Hepatocyte (in vitro differentiated cells): ENCODE measurements around the gene MTA3. TPM values are rescaled to one million over a fixed set of nuclear protein-coding genes. Genes with fewer than 3 reads are reported as not detected.
"Not testable (repeated sequence)": the region's sequence is repeated elsewhere in the genome, so short reads cannot be mapped to it uniquely, and the experiment has no call there.

Source experiments
- DNase-seq: peaks from one replicate; pipeline ENCODE4 v3.0.0-alpha.2; 2016; ENCODE audit warnings: low spot score
- H2AFZ ChIP-seq: fragments of 200-600 bp; sonication (generic); 2 replicates; pipeline ENCODE4 v1.6.0; 2016; ENCODE audit warnings: antibody characterized with exemption, mild to moderate bottlenecking
- H3K27ac ChIP-seq: fragments of 200-600 bp; sonication (generic); 2 replicates; pipeline ENCODE4 v1.5.1; 2016; ENCODE audit warnings: mild to moderate bottlenecking
- H3K27me3 ChIP-seq: fragments of 200-600 bp; sonication (generic); 2 replicates; pipeline ENCODE4 v1.6.1; 2016
- H3K36me3 ChIP-seq: fragments of 200-600 bp; sonication (generic); replicated peaks from 2 replicates; pipeline ENCODE4 v1.5.1; 2016; ENCODE audit warnings: low read depth; ENCODE audit not compliant: insufficient read depth
- H3K4me1 ChIP-seq: fragments of 200-600 bp; sonication (generic); 2 replicates; pipeline ENCODE4 v1.5.1; 2016; ENCODE audit warnings: mild to moderate bottlenecking, moderate library complexity; ENCODE audit not compliant: insufficient read depth
- H3K4me2 ChIP-seq: fragments of 200-600 bp; sonication (generic); 2 replicates; pipeline ENCODE4 v1.6.0; 2016
- H3K4me3 ChIP-seq: fragments of 200-600 bp; sonication (generic); 2 replicates; pipeline ENCODE4 v1.5.1; 2016; ENCODE audit warnings: mild to moderate bottlenecking
- H3K79me2 ChIP-seq: fragments of 200-600 bp; sonication (generic); 2 replicates; pipeline ENCODE4 v1.6.0; 2017; ENCODE audit warnings: mild to moderate bottlenecking
- H3K9me2 ChIP-seq: fragments of 200-600 bp; sonication (generic); replicated peaks from 2 replicates; pipeline ENCODE4 v1.6.0; 2017; ENCODE audit warnings: mild to moderate bottlenecking; ENCODE audit not compliant: insufficient read depth
- H3K9me3 ChIP-seq: fragments of 200-600 bp; sonication (generic); 2 replicates; pipeline ENCODE4 v1.5.1; 2016; ENCODE audit warnings: low read depth, mild to moderate bottlenecking
- H4K20me1 ChIP-seq: fragments of 200-600 bp; sonication (generic); 2 replicates; pipeline ENCODE4 v1.6.0; 2016; ENCODE audit warnings: mild to moderate bottlenecking; ENCODE audit not compliant: insufficient read depth, poor library complexity, severe bottlenecking
- EZH2 ChIP-seq: fragments of 200-600 bp; sonication (generic); IDR thresholded peaks from 2 replicates; pipeline ENCODE4 v1.6.1; 2016; ENCODE audit warnings: antibody characterized with exemption, mild to moderate bottlenecking, borderline replicate concordance
- EZH2phosphoT487 ChIP-seq: fragments of 200-600 bp; sonication (generic); IDR thresholded peaks from one replicate; pipeline ENCODE4 v1.6.1; 2018; ENCODE audit warnings: antibody characterized with exemption, mild to moderate bottlenecking, low read depth, moderate library complexity; ENCODE audit not compliant: unreplicated experiment, severe bottlenecking
- WGBS: methylation state at CpG from one replicate; pipeline ENCODE4 v1.1.6; 2016; ENCODE audit warnings: low lambda C conversion rate; ENCODE audit errors: missing lambda C conversion rate; 5-methylcytosine and 5-hydroxymethylcytosine counted together
- polyA plus RNA-seq: library from polyadenylated mRNA; unstranded; fragments of >200 nt; fragmentation: Nextera tagmentation; extraction: Ambion mirVana; gene quantifications from 2 replicates; pipeline ENCODE4 v1.2.1, GENCODE V29; 2016
- total RNA-seq: library from RNA; depleted of rRNA; stranded (reverse); fragments of >200 nt; gene quantifications from 2 replicates; pipeline ENCODE4 v1.2.3, GENCODE V29; 2014
- TF ChIP-seq, protein P1 (sequence below): fragments of 200-600 bp; sonication (generic); IDR thresholded peaks from 2 replicates; pipeline ENCODE4 v1.5.1; 2016; ENCODE audit warnings: antibody characterized with exemption, mild to moderate bottlenecking; ENCODE audit not compliant: poor library complexity

The MTA3 gene
- total and polyA plus RNA-seq, 2 experiments from 2014 or later: 34.6 to 44.3 TPM

- DNase-seq: no peak
- no peak for TF ChIP-seq EZH2phosphoT487
- H3K9me2 ChIP-seq: no peaks in the 10 kb centered on the region
- no peak overlapping the region for H2AFZ ChIP-seq
- H3K36me3 ChIP-seq: peaks cover 9% of the 10 kb centered on the region
- H3K27ac ChIP-seq: no peak overlapping the region
- peaks cover 3% of the 10 kb centered on the region for H4K20me1 ChIP-seq
- no peak overlapping the region for H3K4me3 ChIP-seq
- H3K4me2 ChIP-seq: no peak overlapping the region
- 66% methylated on average over 2 of the region's 2 CpGs for WGBS
- H3K9me3 ChIP-seq: no peaks in the 10 kb centered on the region
- no peaks in the 10 kb centered on the region for H3K27me3 ChIP-seq
- H3K4me1 ChIP-seq: no peaks in the 10 kb centered on the region
- H3K79me2 ChIP-seq: peaks cover 94% of the 10 kb centered on the region
These were observed 10.2 kb downstream of the MTA3 start for GRCh38 chr2:42578621-42579020.

GRCh38 chr2:42581257-42581656 lies 12.8 kb downstream of the MTA3 start:
- no peak for TF ChIP-seq EZH2
- TF ChIP-seq EZH2phosphoT487: no peak
- TF ChIP-seq, protein P1, sequence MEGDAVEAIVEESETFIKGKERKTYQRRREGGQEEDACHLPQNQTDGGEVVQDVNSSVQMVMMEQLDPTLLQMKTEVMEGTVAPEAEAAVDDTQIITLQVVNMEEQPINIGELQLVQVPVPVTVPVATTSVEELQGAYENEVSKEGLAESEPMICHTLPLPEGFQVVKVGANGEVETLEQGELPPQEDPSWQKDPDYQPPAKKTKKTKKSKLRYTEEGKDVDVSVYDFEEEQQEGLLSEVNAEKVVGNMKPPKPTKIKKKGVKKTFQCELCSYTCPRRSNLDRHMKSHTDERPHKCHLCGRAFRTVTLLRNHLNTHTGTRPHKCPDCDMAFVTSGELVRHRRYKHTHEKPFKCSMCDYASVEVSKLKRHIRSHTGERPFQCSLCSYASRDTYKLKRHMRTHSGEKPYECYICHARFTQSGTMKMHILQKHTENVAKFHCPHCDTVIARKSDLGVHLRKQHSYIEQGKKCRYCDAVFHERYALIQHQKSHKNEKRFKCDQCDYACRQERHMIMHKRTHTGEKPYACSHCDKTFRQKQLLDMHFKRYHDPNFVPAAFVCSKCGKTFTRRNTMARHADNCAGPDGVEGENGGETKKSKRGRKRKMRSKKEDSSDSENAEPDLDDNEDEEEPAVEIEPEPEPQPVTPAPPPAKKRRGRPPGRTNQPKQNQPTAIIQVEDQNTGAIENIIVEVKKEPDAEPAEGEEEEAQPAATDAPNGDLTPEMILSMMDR: no peak
- H3K27ac ChIP-seq: no peak overlapping the region
- WGBS: 97% methylated on average over 6 of the region's 6 CpGs
- no peaks in the 10 kb centered on the region for H3K9me2 ChIP-seq
- H3K79me2 ChIP-seq: peaks cover 84% of the 10 kb centered on the region
- H3K27me3 ChIP-seq: no peaks in the 10 kb centered on the region
- H3K9me3 ChIP-seq: no peaks in the 10 kb centered on the region
- no peak overlapping the region for H3K4me3 ChIP-seq
- H2AFZ ChIP-seq: no peak overlapping the region
- no peak for DNase-seq
- peaks cover 3% of the 10 kb centered on the region for H4K20me1 ChIP-seq
- no peaks in the 10 kb centered on the region for H3K4me1 ChIP-seq
- no peak overlapping the region for H3K4me2 ChIP-seq
- peaks cover 9% of the 10 kb centered on the region for H3K36me3 ChIP-seq

- peaks cover 74% of the 10 kb centered on the region for H3K79me2 ChIP-seq
These were observed 16.2 kb downstream of the MTA3 start for GRCh38 chr2:42584628-42585027.

DNA sequence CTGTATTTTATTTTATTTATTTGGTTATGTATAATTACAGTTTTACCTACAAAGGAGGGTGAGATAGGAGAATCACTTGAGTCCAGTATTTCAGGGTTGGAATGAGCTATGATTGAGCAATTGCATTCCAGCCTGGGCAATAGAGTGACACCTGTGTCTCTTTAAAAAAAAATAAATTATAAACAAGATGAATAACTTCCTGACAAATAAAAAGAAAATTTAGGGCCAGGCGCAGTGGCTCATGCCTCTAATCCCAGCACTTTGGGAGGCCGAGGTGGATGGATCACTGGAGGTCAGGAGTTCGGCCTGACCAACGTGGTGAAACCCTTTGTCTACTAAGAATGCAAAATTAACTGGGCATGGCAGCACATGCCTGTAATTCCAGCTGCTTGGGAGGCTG lies 17.3 kb downstream of the MTA3 start:
- no peak for DNase-seq
- H3K27ac ChIP-seq: no peak overlapping the region
- TF ChIP-seq EZH2 (no peak), EZH2phosphoT487 (no peak)
- TF ChIP-seq, protein P1: no peak
- H3K9me3 ChIP-seq: no peaks in the 10 kb centered on the region
- no peak overlapping the region for H2AFZ ChIP-seq
- no peak overlapping the region for H3K4me2 ChIP-seq
- H3K79me2 ChIP-seq: peaks cover 73% of the 10 kb centered on the region
- WGBS: 78% methylated on average over 4 of the region's 4 CpGs
- H3K36me3 ChIP-seq: peaks cover 9% of the 10 kb centered on the region
- no peak overlapping the region for H3K4me3 ChIP-seq
- H3K27me3 ChIP-seq: no peaks in the 10 kb centered on the region
- H4K20me1 ChIP-seq: no peaks in the 10 kb centered on the region
- no peaks in the 10 kb centered on the region for H3K4me1 ChIP-seq
- no peaks in the 10 kb centered on the region for H3K9me2 ChIP-seq

More at GRCh38 chr2:42584628-42585027, 16.2 kb downstream of the MTA3 start:
- not testable (repeated sequence) for H2AFZ ChIP-seq, H3K9me2 ChIP-seq, H3K27ac ChIP-seq, DNase-seq, H3K36me3 ChIP-seq, H3K4me1 ChIP-seq, H4K20me1 ChIP-seq, H3K9me3 ChIP-seq, H3K4me3 ChIP-seq, H3K27me3 ChIP-seq, H3K4me2 ChIP-seq
- WGBS: 100% methylated on average over 3 of the region's 3 CpGs
